Sigmoid colon (tissue), 4 donors: Measurements from ENCODE around the gene LRAT.

Experiments
- EP300 ChIP-seq, 4 donors: sonication (generic); formaldehyde crosslinking; IDR thresholded peaks; one replicate each; pipeline ENCODE4 v1.6.1; 2017; ENCODE audit warnings: antibody characterized with exemption in 4 of 4
- POLR2A ChIP-seq, 2 donors: fragments of 450-650 bp; IDR thresholded peaks; one replicate each; pipeline ENCODE4 v1.6.1; 2016; ENCODE audit warnings: antibody characterized with exemption in 2 of 2, mild to moderate bottlenecking in 2 of 2, moderate library complexity in 2 of 2
- TF ChIP-seq, protein P1 (sequence below), 4 experiments: fragments of 450-650 bp in 3 of 4; fragments of 200-600 bp in 1 of 4; IDR thresholded peaks; one replicate each; pipeline ENCODE4 v1.5.1; 2016 to 2019; ENCODE audit warnings: antibody characterized with exemption in 4 of 4, mild to moderate bottlenecking in 3 of 4, moderate library complexity in 2 of 4

DNA sequence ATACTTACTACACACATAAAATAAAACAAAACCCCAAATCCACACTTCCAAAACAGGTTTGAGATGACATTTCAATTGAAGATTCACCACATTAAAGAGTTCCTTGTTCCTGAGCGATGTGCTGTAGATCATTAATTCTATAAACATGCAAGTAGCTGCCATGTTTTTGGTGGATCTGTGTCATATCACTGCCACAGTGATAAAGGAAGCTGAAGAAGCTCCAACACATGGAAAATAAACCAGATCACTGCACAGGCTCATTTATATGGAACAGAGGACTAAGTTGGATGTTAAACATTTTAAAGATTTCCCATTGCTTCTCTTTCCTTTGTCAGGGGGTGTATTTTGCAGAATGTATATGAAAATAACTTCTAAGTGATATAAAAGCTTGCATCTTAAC is 34.5 kb downstream of the LRAT start:
- TF ChIP-seq, protein P1, sequence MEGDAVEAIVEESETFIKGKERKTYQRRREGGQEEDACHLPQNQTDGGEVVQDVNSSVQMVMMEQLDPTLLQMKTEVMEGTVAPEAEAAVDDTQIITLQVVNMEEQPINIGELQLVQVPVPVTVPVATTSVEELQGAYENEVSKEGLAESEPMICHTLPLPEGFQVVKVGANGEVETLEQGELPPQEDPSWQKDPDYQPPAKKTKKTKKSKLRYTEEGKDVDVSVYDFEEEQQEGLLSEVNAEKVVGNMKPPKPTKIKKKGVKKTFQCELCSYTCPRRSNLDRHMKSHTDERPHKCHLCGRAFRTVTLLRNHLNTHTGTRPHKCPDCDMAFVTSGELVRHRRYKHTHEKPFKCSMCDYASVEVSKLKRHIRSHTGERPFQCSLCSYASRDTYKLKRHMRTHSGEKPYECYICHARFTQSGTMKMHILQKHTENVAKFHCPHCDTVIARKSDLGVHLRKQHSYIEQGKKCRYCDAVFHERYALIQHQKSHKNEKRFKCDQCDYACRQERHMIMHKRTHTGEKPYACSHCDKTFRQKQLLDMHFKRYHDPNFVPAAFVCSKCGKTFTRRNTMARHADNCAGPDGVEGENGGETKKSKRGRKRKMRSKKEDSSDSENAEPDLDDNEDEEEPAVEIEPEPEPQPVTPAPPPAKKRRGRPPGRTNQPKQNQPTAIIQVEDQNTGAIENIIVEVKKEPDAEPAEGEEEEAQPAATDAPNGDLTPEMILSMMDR (IDR thresholded peaks at IDR 0.05) = no peak
- no peak for TF ChIP-seq POLR2A (IDR thresholded peaks at IDR 0.05)
- TF ChIP-seq EP300 (IDR thresholded peaks at IDR 0.05) = no peak
